ENCODE results near the gene NYAP2.

GRCh38 chr2:225600865-225601264 is 201.4 kb downstream of the NYAP2 start:
- TF ChIP-seq CTCF (conservative IDR thresholded peaks at IDR 0.05; ENCODE audit: low read length) (no peak), EZH2phosphoT487 (IDR thresholded peaks at IDR 0.05; ENCODE audit: borderline replicate concordance) (no peak)
